Mucosa of gallbladder (tissue), 1 donor: ENCODE measurements around the gene SACS. TPM values are rescaled to one million over a fixed set of nuclear protein-coding genes. Genes with fewer than 3 reads are reported as not detected.
"Not testable (repeated sequence)": the region's sequence is repeated elsewhere in the genome, so short reads cannot be mapped to it uniquely, and the experiment has no call there.

ENCODE experiments used
- DNase-seq: peaks from one replicate; pipeline ENCODE4 v3.0.0-alpha.2; 2020; ENCODE audit warnings: low spot score
- total RNA-seq: library from RNA; stranded (reverse); gene quantifications from one replicate; pipeline ENCODE4 v1.2.1, GENCODE V29; 2021
- donor health status: DM: no; HTN: no; CAD: no.

Gene SACS
- total RNA-seq, 1 donor from 2014 or later = 8.4 TPM

GRCh38 chr13:23418776-23419683, 14.5 kb downstream of the SACS start:
- DNase-seq = no peak

- DNase-seq = no peak
Observed at GRCh38 chr13:23414682-23415081, 18.8 kb downstream of the SACS start.

GRCh38 chr13:23411706-23412105, 21.8 kb downstream of the SACS start:
- no peak for DNase-seq

GRCh38 chr13:23411220-23411619, 22.3 kb downstream of the SACS start:
- DNase-seq = no peak

- DNase-seq = no peak
Observed at GRCh38 chr13:23408026-23408425, 25.5 kb downstream of the SACS start.

- DNase-seq = not testable (repeated sequence)
Observed at GRCh38 chr13:23401156-23401555, 32.3 kb downstream of the SACS start.

- DNase-seq = no peak
Observed at GRCh38 chr13:23399347-23399746, 34.2 kb downstream of the SACS start.

GRCh38 chr13:23394821-23395220, 38.7 kb downstream of the SACS start:
- DNase-seq = no peak

GRCh38 chr13:23392925-23393645, 40.4 kb downstream of the SACS start:
- no peak for DNase-seq

GRCh38 chr13:23392313-23392712, 41.2 kb downstream of the SACS start:
- no peak for DNase-seq

GRCh38 chr13:23391752-23392151, 41.8 kb downstream of the SACS start:
- no peak for DNase-seq

- no peak for DNase-seq
Observed at GRCh38 chr13:23386533-23386932, 47.0 kb downstream of the SACS start.

- no peak for DNase-seq
Observed at GRCh38 chr13:23385931-23386330, 47.6 kb downstream of the SACS start.

- DNase-seq = no peak
Observed at GRCh38 chr13:23384111-23384510, 49.4 kb downstream of the SACS start.

- DNase-seq = no peak
Observed at GRCh38 chr13:23383151-23383550, 50.4 kb downstream of the SACS start.

GRCh38 chr13:23381866-23382265, 51.6 kb downstream of the SACS start:
- no peak for DNase-seq

- DNase-seq = no peak
Observed at GRCh38 chr13:23380534-23380933, 53.0 kb downstream of the SACS start.

- DNase-seq = no peak
Observed at GRCh38 chr13:23377983-23378632, 55.4 kb downstream of the SACS start.

GRCh38 chr13:23377579-23377978, 55.9 kb downstream of the SACS start:
- no peak for DNase-seq

GRCh38 chr13:23375001-23375971, 58.2 kb downstream of the SACS start:
- peak; percentile 96 for DNase-seq

- DNase-seq = no peak
Observed at GRCh38 chr13:23372264-23372906, 61.1 kb downstream of the SACS start.
